ENCODE results near the gene HDAC9.

Gene HDAC9

DNA sequence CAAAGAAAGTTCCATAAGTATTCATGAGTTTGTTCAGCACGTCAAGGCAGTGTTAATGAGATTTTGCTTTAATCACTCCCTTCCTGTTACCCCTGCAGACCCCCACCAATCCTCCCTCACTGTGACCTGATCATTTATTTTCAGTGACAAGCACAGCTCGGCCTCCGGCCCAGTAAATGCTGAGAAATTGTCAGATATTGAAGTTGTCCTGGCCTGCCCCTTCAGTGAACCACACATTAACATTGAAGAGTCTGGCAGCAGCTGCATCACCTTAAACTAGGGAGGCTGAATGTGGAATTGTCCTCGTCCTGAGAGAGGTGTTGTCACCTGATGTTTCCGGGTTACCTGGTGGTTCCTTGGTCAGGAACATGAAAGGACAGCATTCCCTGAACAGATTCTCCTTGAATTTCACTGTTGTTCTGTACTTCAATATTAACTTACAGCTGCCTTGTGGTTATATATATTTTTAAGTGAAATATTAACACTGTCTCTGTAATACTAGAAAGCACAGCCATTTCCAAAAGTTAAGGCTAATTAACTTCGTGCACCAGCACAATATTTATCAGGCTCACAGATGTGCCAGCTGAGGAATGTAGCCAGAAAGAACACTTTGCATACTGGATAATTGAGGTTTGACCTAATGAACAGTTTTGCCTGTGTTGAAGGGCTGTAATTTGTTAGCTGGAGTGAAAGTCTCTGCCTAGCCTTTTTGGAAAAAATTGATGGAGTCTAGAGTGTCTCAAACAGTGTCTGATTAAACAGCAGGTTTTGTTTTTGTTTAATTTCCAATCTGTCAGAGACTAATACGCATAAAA is 265.3 kb downstream of the HDAC9 start:
- Histone ChIP-seq H3K9ac (ENCODE audit: low read depth, low read length) (no peak overlapping the region), H3K36me3 (ENCODE audit: control insufficient read depth, insufficient read depth, low read length) (no peaks in the 10 kb centered on the region)

DNA sequence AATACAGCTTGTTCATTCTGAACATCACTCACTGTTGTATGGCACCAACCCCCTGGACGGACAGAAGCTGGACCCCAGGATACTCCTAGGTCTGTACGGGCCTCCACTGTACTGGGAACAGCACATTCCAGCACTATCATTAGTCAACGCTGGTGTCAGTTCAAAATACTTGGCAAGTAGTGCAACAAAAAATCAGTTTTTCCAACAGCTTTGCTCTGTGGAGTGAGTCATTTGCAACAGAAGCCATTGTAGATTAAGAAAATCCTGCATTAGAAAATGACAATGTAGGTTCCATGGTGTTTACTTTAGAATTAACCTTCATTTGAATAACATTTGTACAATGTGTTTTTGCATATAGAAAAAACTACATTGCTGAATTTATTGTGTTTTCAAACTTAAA is 266.6 kb downstream of the HDAC9 start:
- Histone ChIP-seq H3K4me3 (ENCODE audit: low read depth, low read length) (no peak overlapping the region), H3K9ac (ENCODE audit: low read depth, low read length) (no peak overlapping the region)

More for the DNA sequence above, 265.3 kb downstream of the HDAC9 start:
- no peak overlapping the region for H3K4me3 ChIP-seq (ENCODE audit: low read depth, low read length)
- no peaks in the 10 kb centered on the region for H3K27me3 ChIP-seq (ENCODE audit: control insufficient read depth, insufficient read depth, low read length)
- no peaks in the 10 kb centered on the region for H3K9me3 ChIP-seq (ENCODE audit: control insufficient read depth, insufficient read depth, low read length)
- peaks cover 3% of the 10 kb centered on the region for H3K4me1 ChIP-seq (ENCODE audit: control insufficient read depth, insufficient read depth, low read length)

DNA sequence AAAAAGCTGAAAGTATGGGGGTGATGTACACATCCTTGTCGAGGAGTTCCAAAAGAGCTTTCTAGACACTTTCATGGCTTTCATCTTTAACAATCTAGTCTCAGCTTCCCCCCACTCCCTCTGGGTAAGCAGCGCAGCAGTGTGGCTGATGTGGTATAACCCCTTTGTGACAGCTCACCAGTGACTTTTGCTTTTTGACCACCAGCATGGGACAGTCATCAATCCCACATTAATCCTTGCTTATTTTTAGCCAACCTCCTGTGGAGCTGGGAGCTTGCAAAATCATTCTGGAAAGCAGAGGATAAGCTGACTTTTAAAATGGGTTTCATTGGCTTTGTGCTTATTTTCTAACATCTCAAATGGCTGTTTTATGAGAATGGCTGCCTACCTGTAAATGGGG is 272.7 kb downstream of the HDAC9 start:
- Histone ChIP-seq H3K9me3 (ENCODE audit: control insufficient read depth, insufficient read depth, low read length) (no peaks in the 10 kb centered on the region), H3K4me3 (ENCODE audit: low read depth, low read length) (no peak overlapping the region), H3K9ac (ENCODE audit: low read depth, low read length) (no peak overlapping the region), H3K27me3 (ENCODE audit: control insufficient read depth, insufficient read depth, low read length) (no peaks in the 10 kb centered on the region), H3K36me3 (ENCODE audit: control insufficient read depth, insufficient read depth, low read length) (no peaks in the 10 kb centered on the region), H3K4me1 (ENCODE audit: control insufficient read depth, insufficient read depth, low read length) (no peaks in the 10 kb centered on the region)

More for the DNA sequence above, 266.6 kb downstream of the HDAC9 start:
- no peaks in the 10 kb centered on the region for H3K9me3 ChIP-seq (ENCODE audit: control insufficient read depth, insufficient read depth, low read length)
- peaks cover 3% of the 10 kb centered on the region for H3K4me1 ChIP-seq (ENCODE audit: control insufficient read depth, insufficient read depth, low read length)
- no peaks in the 10 kb centered on the region for H3K27me3 ChIP-seq (ENCODE audit: control insufficient read depth, insufficient read depth, low read length)
- H3K36me3 ChIP-seq (ENCODE audit: control insufficient read depth, insufficient read depth, low read length): no peaks in the 10 kb centered on the region

DNA sequence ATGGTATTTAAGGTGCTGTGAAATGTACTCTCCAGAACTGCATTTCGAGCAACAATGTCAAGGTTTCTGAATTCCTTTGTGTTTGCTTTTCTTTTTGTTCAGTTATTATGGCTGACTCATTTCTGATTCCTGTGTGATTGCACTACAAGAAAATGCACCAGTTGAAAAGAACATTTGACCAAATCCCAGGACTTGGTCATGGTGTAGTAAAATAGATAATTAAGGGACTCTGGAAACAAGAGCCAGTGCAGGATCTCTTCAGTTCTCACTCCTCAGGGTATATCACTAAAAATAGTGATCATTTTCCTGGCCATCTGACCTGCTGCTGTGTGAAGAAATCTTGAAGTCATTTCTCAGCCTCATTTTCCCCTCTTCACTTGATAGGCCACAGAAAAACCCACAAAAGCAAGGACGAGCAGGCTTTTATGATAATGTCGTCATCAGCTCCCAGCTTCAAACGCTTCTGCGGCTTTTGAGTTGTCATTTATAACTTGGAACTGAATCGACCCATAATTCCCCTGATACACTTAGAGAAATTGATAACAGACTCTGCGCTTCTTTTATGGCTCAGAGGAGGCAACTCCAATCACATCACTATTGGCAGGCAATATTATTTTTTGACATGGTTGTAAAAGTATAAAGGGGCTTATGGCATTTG is 274.7 kb downstream of the HDAC9 start:
- Histone ChIP-seq H3K4me1 (ENCODE audit: control insufficient read depth, insufficient read depth, low read length) (no peaks in the 10 kb centered on the region), H3K27me3 (ENCODE audit: control insufficient read depth, insufficient read depth, low read length) (no peaks in the 10 kb centered on the region), H3K9me3 (ENCODE audit: control insufficient read depth, insufficient read depth, low read length) (no peaks in the 10 kb centered on the region), H3K36me3 (ENCODE audit: control insufficient read depth, insufficient read depth, low read length) (no peaks in the 10 kb centered on the region), H3K9ac (ENCODE audit: low read depth, low read length) (no peak overlapping the region), H3K4me3 (ENCODE audit: low read depth, low read length) (no peak overlapping the region)

DNA sequence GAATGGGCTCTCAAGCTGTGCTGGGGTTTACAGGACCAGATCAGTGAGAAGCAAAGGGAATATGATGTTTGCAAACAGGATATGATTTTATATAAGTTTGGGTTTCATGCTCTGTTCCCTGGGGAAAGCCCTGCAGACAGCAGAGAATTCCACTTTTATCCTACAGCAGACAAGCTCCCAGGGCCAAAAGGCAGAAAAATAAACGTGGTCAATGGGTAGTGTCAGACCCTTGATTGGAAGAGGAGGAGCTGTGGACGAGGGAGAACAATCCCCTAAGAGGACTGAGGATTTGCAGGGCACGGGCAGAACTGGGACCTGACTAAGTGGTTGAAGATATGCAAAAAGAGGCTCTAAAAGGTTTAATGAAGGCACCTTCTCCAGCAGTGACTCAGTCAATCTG is 275.3 kb downstream of the HDAC9 start:
- Histone ChIP-seq H3K4me1 (ENCODE audit: control insufficient read depth, insufficient read depth, low read length) (no peaks in the 10 kb centered on the region), H3K36me3 (ENCODE audit: control insufficient read depth, insufficient read depth, low read length) (no peaks in the 10 kb centered on the region), H3K4me3 (ENCODE audit: low read depth, low read length) (no peak overlapping the region), H3K27me3 (ENCODE audit: control insufficient read depth, insufficient read depth, low read length) (no peaks in the 10 kb centered on the region), H3K9me3 (ENCODE audit: control insufficient read depth, insufficient read depth, low read length) (no peaks in the 10 kb centered on the region), H3K9ac (ENCODE audit: low read depth, low read length) (no peak overlapping the region)

DNA sequence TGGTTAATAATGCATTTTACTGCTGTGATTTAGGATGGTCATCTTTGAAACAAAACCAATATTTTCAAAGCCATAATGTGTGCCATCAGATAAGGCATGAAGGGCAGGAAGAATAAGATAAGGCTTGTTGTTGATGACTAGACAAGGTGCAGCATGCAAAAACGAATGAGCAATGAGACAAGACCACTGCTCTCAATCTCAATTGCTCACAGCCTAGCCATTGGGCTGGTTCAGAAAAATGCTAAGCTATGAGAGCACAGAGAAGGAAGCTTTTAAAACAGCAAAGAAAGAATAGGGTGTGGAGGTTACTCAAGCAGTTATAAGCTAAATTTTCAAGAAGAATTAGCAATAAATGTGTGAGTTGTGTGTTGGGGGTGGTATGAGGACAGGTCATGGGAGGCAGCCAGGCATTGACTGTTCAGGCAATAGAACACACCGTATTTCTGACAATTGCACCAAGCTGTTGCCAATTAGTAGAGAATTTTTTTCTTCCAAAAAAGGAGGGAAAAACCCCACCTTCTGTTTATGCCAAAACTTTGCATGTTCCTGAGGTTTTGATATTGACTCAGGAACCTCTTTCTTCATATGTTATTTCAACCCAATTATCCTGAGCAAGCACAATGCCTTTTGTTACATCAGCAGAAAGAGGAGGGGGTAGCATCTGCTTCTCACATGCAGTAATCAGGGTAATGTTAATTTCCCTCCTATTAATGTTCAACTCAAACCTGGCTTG is 276.5 kb downstream of the HDAC9 start:
- H3K4me1 ChIP-seq (ENCODE audit: control insufficient read depth, insufficient read depth, low read length): no peaks in the 10 kb centered on the region
- no peak overlapping the region for H3K4me3 ChIP-seq (ENCODE audit: low read depth, low read length)
- H3K9me3 ChIP-seq (ENCODE audit: control insufficient read depth, insufficient read depth, low read length): no peaks in the 10 kb centered on the region
- no peaks in the 10 kb centered on the region for H3K27me3 ChIP-seq (ENCODE audit: control insufficient read depth, insufficient read depth, low read length)
- H3K36me3 ChIP-seq (ENCODE audit: control insufficient read depth, insufficient read depth, low read length): no peaks in the 10 kb centered on the region
- no peak overlapping the region for H3K9ac ChIP-seq (ENCODE audit: low read depth, low read length)

DNA sequence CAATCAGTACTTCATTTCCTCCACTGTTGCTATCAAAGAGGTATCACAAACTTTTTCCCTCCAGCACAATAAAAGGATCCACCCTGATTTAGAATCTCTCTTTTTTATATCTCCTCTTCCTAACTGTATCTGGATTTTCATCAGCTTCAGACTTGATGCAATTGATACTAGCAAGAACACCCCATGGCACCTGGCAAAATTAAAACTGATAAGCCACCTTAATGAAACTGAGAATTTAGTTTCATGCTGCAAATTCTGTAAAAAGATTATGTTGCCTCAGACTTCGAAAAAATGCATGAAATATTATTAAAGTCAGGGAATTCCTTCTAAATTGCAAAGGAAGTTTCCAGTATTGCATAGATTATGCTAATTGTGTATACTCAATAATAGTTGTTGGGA is 277.0 kb downstream of the HDAC9 start:
- Histone ChIP-seq H3K27me3 (ENCODE audit: control insufficient read depth, insufficient read depth, low read length) (no peaks in the 10 kb centered on the region), H3K4me3 (ENCODE audit: low read depth, low read length) (no peak overlapping the region), H3K9me3 (ENCODE audit: control insufficient read depth, insufficient read depth, low read length) (no peaks in the 10 kb centered on the region), H3K36me3 (ENCODE audit: control insufficient read depth, insufficient read depth, low read length) (no peaks in the 10 kb centered on the region), H3K9ac (ENCODE audit: low read depth, low read length) (no peak overlapping the region), H3K4me1 (ENCODE audit: control insufficient read depth, insufficient read depth, low read length) (no peaks in the 10 kb centered on the region)

DNA sequence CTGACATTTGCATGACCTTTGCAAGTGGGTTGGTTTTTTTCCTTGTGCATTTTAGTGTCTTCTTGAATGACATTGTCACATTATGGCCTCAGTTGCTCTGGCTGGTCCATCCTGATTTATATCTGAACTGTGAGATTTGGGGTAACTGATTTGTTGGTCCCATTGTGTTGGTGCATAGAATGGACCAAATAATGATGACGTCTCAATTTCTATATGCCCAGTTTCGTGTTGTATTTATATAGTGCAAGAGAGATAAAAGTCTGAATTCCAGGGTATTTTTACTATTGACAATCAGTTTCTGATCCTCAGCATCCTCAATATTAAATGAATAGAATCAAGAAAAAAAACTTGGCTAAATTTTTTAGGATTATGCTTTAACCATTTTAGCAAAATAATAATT is 281.8 kb downstream of the HDAC9 start:
- Histone ChIP-seq H3K9ac (ENCODE audit: low read depth, low read length) (no peak overlapping the region), H3K9me3 (ENCODE audit: control insufficient read depth, insufficient read depth, low read length) (no peaks in the 10 kb centered on the region), H3K36me3 (ENCODE audit: control insufficient read depth, insufficient read depth, low read length) (no peaks in the 10 kb centered on the region), H3K4me1 (ENCODE audit: control insufficient read depth, insufficient read depth, low read length) (no peaks in the 10 kb centered on the region), H3K27me3 (ENCODE audit: control insufficient read depth, insufficient read depth, low read length) (no peaks in the 10 kb centered on the region), H3K4me3 (ENCODE audit: low read depth, low read length) (no peak overlapping the region)

DNA sequence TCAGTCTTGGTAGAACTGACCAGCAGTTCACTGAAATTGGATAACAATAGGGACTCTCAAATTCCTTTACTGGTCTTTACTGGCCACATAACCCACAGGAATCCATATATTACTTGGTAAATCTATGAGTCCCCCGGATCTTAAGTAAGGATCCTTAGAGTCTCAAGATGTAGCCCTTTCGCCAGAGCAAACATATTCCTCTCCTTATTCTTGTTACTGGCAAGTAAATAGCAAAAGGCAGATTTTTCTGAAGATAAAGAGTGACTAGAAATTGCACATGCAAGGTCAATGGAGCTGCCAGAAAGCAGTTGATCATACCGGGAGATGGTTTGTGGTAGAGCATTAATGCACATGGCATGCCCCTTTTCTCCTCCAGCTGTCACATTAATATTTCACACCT is 283.0 kb downstream of the HDAC9 start:
- Histone ChIP-seq H3K4me3 (ENCODE audit: low read depth, low read length) (no peak overlapping the region), H3K9me3 (ENCODE audit: control insufficient read depth, insufficient read depth, low read length) (no peaks in the 10 kb centered on the region), H3K36me3 (ENCODE audit: control insufficient read depth, insufficient read depth, low read length) (no peaks in the 10 kb centered on the region), H3K9ac (ENCODE audit: low read depth, low read length) (no peak overlapping the region), H3K4me1 (ENCODE audit: control insufficient read depth, insufficient read depth, low read length) (no peaks in the 10 kb centered on the region), H3K27me3 (ENCODE audit: control insufficient read depth, insufficient read depth, low read length) (no peaks in the 10 kb centered on the region)

DNA sequence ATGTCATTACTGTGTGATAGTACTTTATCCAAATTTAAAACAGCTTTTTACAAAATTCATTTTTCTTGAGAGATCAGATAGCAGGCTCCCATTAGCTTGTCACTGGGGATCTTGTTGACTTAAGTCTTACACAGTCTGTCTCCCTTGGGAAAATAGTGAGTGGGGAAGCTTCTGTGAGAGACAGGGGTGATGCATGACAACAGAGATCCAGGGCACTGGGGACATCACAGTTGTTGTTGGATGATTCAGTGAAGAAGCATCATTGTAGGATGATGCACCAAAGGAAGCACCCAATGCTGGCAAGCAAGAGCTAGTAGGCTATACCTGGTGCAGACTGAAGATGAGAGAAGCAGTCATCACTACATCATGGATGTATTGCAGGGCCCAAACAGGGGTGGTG is 284.7 kb downstream of the HDAC9 start:
- H3K4me3 ChIP-seq (ENCODE audit: low read depth, low read length): no peak overlapping the region
- no peak overlapping the region for H3K9ac ChIP-seq (ENCODE audit: low read depth, low read length)
- no peaks in the 10 kb centered on the region for H3K27me3 ChIP-seq (ENCODE audit: control insufficient read depth, insufficient read depth, low read length)
- H3K36me3 ChIP-seq (ENCODE audit: control insufficient read depth, insufficient read depth, low read length): no peaks in the 10 kb centered on the region
- H3K9me3 ChIP-seq (ENCODE audit: control insufficient read depth, insufficient read depth, low read length): no peaks in the 10 kb centered on the region
- no peaks in the 10 kb centered on the region for H3K4me1 ChIP-seq (ENCODE audit: control insufficient read depth, insufficient read depth, low read length)

DNA sequence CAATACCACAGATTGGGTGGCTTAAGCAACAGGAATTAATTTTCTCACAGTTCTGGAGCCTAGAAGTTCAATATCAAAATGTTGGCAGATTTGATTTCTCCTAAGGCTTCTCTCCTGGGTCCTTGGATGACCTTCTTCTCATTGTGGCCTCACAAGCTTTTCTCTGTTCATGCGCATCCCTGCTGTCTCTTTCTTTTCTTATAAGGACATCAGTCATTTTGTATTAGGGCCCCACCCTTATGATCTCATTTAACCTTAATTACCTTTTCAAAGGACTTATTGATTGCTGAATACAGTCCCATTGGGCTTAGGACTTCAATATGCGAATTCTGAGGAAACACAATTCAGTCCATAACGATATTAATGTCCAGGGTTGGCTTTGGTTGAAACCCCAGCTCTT is 285.4 kb downstream of the HDAC9 start:
- no peaks in the 10 kb centered on the region for H3K9me3 ChIP-seq (ENCODE audit: control insufficient read depth, insufficient read depth, low read length)
- H3K27me3 ChIP-seq (ENCODE audit: control insufficient read depth, insufficient read depth, low read length): no peaks in the 10 kb centered on the region
- H3K4me1 ChIP-seq (ENCODE audit: control insufficient read depth, insufficient read depth, low read length): no peaks in the 10 kb centered on the region
- no peak overlapping the region for H3K9ac ChIP-seq (ENCODE audit: low read depth, low read length)
- H3K4me3 ChIP-seq (ENCODE audit: low read depth, low read length): no peak overlapping the region
- no peaks in the 10 kb centered on the region for H3K36me3 ChIP-seq (ENCODE audit: control insufficient read depth, insufficient read depth, low read length)
